H1 (cell line): ENCODE data around the gene RAB3A. TPM values are rescaled to one million over a fixed set of nuclear protein-coding genes. Genes with fewer than 3 reads are reported as not detected.

ENCODE experiments used
- CTCF ChIA-PET: fragments of 300-600 bp; sonication (Branson Sonifier 250); formaldehyde crosslinking; loops from one replicate; lab custom pipeline; 2021; ENCODE audit not compliant: partially characterized antibody; lab: Charles Lee
- POLR2A ChIA-PET: fragments of 300-600 bp; sonication (Branson Sonifier 250); formaldehyde crosslinking; loops from one replicate; lab custom pipeline; 2021; ENCODE audit warnings: inconsistent platforms; ENCODE audit not compliant: partially characterized antibody; lab: Charles Lee
- DNase-seq, 2 experiments: peaks; one replicate each; pipeline versions ENCODE4 v3.0.0 to v3.0.0-alpha.2; 2010 to 2022; ENCODE audit warnings: low spot score in 2 of 2, low read depth in 1 of 2, mixed read lengths in 1 of 2
- FAIRE-seq: peaks from 2 replicates; lab custom pipeline; 2011; peaks lifted over from hg19 to GRCh38; lab: Jason Lieb, UNC
- H2AFZ ChIP-seq: 2 replicates; pipeline ENCODE4 v1.8.1; 2012; ENCODE audit warnings: low read length, inconsistent platforms
- H2AK5ac ChIP-seq: 2 replicates; pipeline ENCODE4 v1.6.1; 2013; ENCODE audit warnings: low read depth, low read length
- H2BK120ac ChIP-seq: replicated peaks from 2 replicates; pipeline ENCODE3; 2013; ENCODE audit warnings: low read depth, low read length, inconsistent platforms
- H2BK12ac ChIP-seq: 2 replicates; pipeline ENCODE4 v1.6.1; 2013; ENCODE audit warnings: low read depth, low read length
- H2BK15ac ChIP-seq: 2 replicates; pipeline ENCODE4 v1.6.1; 2013; ENCODE audit warnings: low read length
- H2BK20ac ChIP-seq: 2 replicates; pipeline ENCODE4 v1.6.1; 2013; ENCODE audit warnings: low read length
- H2BK5ac ChIP-seq: 2 replicates; pipeline ENCODE4 v1.6.1; 2013; ENCODE audit warnings: low read depth, low read length
- H3K14ac ChIP-seq: 2 replicates; pipeline ENCODE4 v1.6.1; 2013; ENCODE audit warnings: inconsistent platforms; ENCODE audit not compliant: insufficient read length
- H3K18ac ChIP-seq: 2 replicates; pipeline ENCODE4 v1.6.1; 2013; ENCODE audit warnings: low read length; ENCODE audit errors: extremely low read depth
- H3K23ac ChIP-seq: 2 replicates; pipeline ENCODE4 v1.6.1; 2013; ENCODE audit warnings: inconsistent platforms; ENCODE audit not compliant: insufficient read length
- H3K23me2 ChIP-seq: 2 replicates; pipeline ENCODE4 v1.6.1; 2013; ENCODE audit warnings: low read depth, low read length
- H3K27ac ChIP-seq: 2 replicates; pipeline ENCODE4 v1.6.1; 2011; ENCODE audit warnings: low read depth, low read length, inconsistent platforms
- H3K27me3 ChIP-seq, 4 experiments: replicated peaks in 1 of 4; 1 replicate in 1 of 4; 2 replicates in 3 of 4; pipeline versions ENCODE4 v1.6.1 to v1.8.1; 2011 to 2013; ENCODE audit warnings: low read length in 3 of 4, mild to moderate bottlenecking in 3 of 4, inconsistent platforms in 2 of 4, mixed read lengths in 2 of 4, moderate library complexity in 1 of 4; ENCODE audit not compliant: control insufficient read depth in 3 of 4, insufficient read depth in 3 of 4; ENCODE audit errors: extremely low read depth in 1 of 4
- H3K36me3 ChIP-seq, 4 experiments: 2 replicates each; pipeline versions ENCODE4 v1.6.1 to v1.8.1; 2011 to 2013; ENCODE audit warnings: mild to moderate bottlenecking in 4 of 4, low read length in 3 of 4, moderate library complexity in 2 of 4, control low read depth in 1 of 4, inconsistent platforms in 1 of 4; ENCODE audit not compliant: insufficient read depth in 4 of 4, control insufficient read depth in 2 of 4
- H3K4ac ChIP-seq: replicated peaks from 2 replicates; pipeline ENCODE3; 2013; ENCODE audit warnings: low read length, low read depth, mixed read lengths, inconsistent platforms; ENCODE audit not compliant: insufficient read length
- H3K4me1 ChIP-seq, 4 experiments: replicated peaks in 1 of 4; 1 replicate in 1 of 4; 2 replicates in 3 of 4; pipeline versions ENCODE4 v1.6.1 to v1.8.1; 2011 to 2013; ENCODE audit warnings: low read length in 3 of 4, inconsistent platforms in 2 of 4, mixed read lengths in 1 of 4; ENCODE audit not compliant: insufficient read depth in 4 of 4, control insufficient read depth in 3 of 4
- H3K4me2 ChIP-seq, 2 experiments: 2 replicates each; pipeline versions ENCODE4 v1.6.1 to v1.8.1; 2011 to 2013; ENCODE audit warnings: low read depth in 2 of 2, low read length in 2 of 2, control low read depth in 1 of 2, inconsistent platforms in 1 of 2, mild to moderate bottlenecking in 1 of 2; ENCODE audit not compliant: insufficient read depth in 1 of 2
- H3K4me3 ChIP-seq, 4 experiments: fragments of 200-600, 300-600 bp in 1 of 4; sonication (generic), shearing (Covaris generic), sonication (Bioruptor Twin) in 1 of 4; 2 replicates each; pipeline versions ENCODE4 v1.5.1 to v1.8.1; 2011 to 2016; ENCODE audit warnings: low read length in 4 of 4, low read depth in 3 of 4, control low read depth in 2 of 4, inconsistent platforms in 2 of 4, mild to moderate bottlenecking in 2 of 4, mixed read lengths in 1 of 4, moderate library complexity in 1 of 4; ENCODE audit not compliant: insufficient read depth in 2 of 4; ENCODE audit errors: extremely low read depth in 1 of 4
- H3K56ac ChIP-seq: replicated peaks from 2 replicates; pipeline ENCODE3; 2013; ENCODE audit warnings: low read depth, mild to moderate bottlenecking, mixed read lengths, low read length, inconsistent platforms; ENCODE audit not compliant: insufficient read length
- H3K79me1 ChIP-seq: 2 replicates; pipeline ENCODE4 v1.6.1; 2013; ENCODE audit warnings: low read depth, low read length, control low read depth
- H3K79me2 ChIP-seq, 2 experiments: 2 replicates each; pipeline versions ENCODE4 v1.6.1 to v1.8.1; 2012 to 2013; ENCODE audit warnings: low read length in 2 of 2, mild to moderate bottlenecking in 2 of 2, inconsistent platforms in 1 of 2; ENCODE audit not compliant: insufficient read depth in 2 of 2, control insufficient read depth in 1 of 2
- H3K9ac ChIP-seq, 4 experiments: replicated peaks in 1 of 4; 1 replicate in 1 of 4; 2 replicates in 3 of 4; pipeline versions ENCODE4 v1.6.1 to v1.8.1; 2011 to 2013; ENCODE audit warnings: low read depth in 3 of 4, low read length in 3 of 4, control low read depth in 2 of 4, mild to moderate bottlenecking in 2 of 4, moderate library complexity in 2 of 4, inconsistent platforms in 1 of 4; ENCODE audit errors: extremely low read depth in 1 of 4
- H3K9me3 ChIP-seq, 2 experiments: 2 replicates each; pipeline versions ENCODE4 v1.6.1 to v1.8.1; 2012 to 2013; ENCODE audit warnings: mild to moderate bottlenecking in 2 of 2, moderate library complexity in 2 of 2, control low read depth in 1 of 2, inconsistent platforms in 1 of 2, low read depth in 1 of 2, low read length in 1 of 2, mixed read lengths in 1 of 2; ENCODE audit not compliant: insufficient read depth in 2 of 2
- H4K20me1 ChIP-seq, 2 experiments: replicated peaks in 1 of 2; 2 replicates each; pipeline versions ENCODE3 to v1.8.1; 2011 to 2013; ENCODE audit warnings: inconsistent platforms in 2 of 2, low read length in 2 of 2, mild to moderate bottlenecking in 1 of 2; ENCODE audit not compliant: insufficient read depth in 2 of 2, control insufficient read depth in 1 of 2
- H4K5ac ChIP-seq: 2 replicates; pipeline ENCODE4 v1.6.1; 2013; ENCODE audit warnings: low read length, low read depth, mixed read lengths, inconsistent platforms; ENCODE audit not compliant: insufficient read length
- H4K8ac ChIP-seq: 2 replicates; pipeline ENCODE4 v1.8.0; 2013; ENCODE audit warnings: mild to moderate bottlenecking, moderate library complexity, low read length, inconsistent platforms; ENCODE audit not compliant: insufficient read depth; ENCODE audit errors: extremely low read depth
- H4K91ac ChIP-seq: replicated peaks from 2 replicates; pipeline ENCODE3; 2013; ENCODE audit warnings: low read length, mixed read lengths, inconsistent platforms; ENCODE audit not compliant: insufficient read length
- GABPA ChIP-seq: IDR thresholded peaks from 2 replicates; pipeline ENCODE4 v1.6.1; 2011; ENCODE audit warnings: mild to moderate bottlenecking, low read length, moderate library complexity, borderline replicate concordance; ENCODE audit not compliant: insufficient read depth
- GTF2F1 ChIP-seq: IDR thresholded peaks from 2 replicates; pipeline ENCODE4 v1.6.1; 2012; ENCODE audit warnings: low read depth, low read length, improper control_type of control experiment, borderline replicate concordance
- KDM4A ChIP-seq: IDR thresholded peaks from one replicate; pipeline ENCODE4 v1.7.1; 2012; ENCODE audit warnings: low read depth, mild to moderate bottlenecking, moderate library complexity, low read length, inconsistent platforms; ENCODE audit not compliant: severe bottlenecking
- MAX ChIP-seq: IDR thresholded peaks from 2 replicates; pipeline ENCODE4 v1.6.1; 2012; ENCODE audit warnings: inconsistent platforms
- POLR2AphosphoS5 ChIP-seq: IDR thresholded peaks from 2 replicates; pipeline ENCODE4 v1.6.1; 2011; ENCODE audit warnings: low read depth, low read length
- RAD21 ChIP-seq, 2 experiments: IDR thresholded peaks in 1 of 2; conservative IDR thresholded peaks in 1 of 2; 2 replicates each; pipeline ENCODE4 v1.6.1; 2011; ENCODE audit warnings: low read depth in 2 of 2, low read length in 2 of 2, improper control_type of control experiment in 1 of 2, inconsistent platforms in 1 of 2, mild to moderate bottlenecking in 1 of 2, moderate library complexity in 1 of 2
- RFX5 ChIP-seq: IDR thresholded peaks from 2 replicates; pipeline ENCODE4 v1.6.1; 2011; ENCODE audit warnings: low read depth, low read length, improper control_type of control experiment, borderline replicate concordance
- RNF2 ChIP-seq: fragments of 200-900, 300-1000 bp; sonication (generic); IDR thresholded peaks from 2 replicates; pipeline ENCODE4 v1.7.1; 2016; ENCODE audit warnings: borderline replicate concordance, low read depth, mild to moderate bottlenecking, antibody characterized with exemption, low read length; ENCODE audit not compliant: poor library complexity, severe bottlenecking; ENCODE audit errors: missing control alignments
- TAF1 ChIP-seq: IDR thresholded peaks from 2 replicates; pipeline ENCODE4 v1.6.1; 2011; ENCODE audit warnings: mild to moderate bottlenecking, low read depth, low read length
- TEAD4 ChIP-seq: IDR thresholded peaks from 2 replicates; pipeline ENCODE4 v1.6.1; 2012; ENCODE audit warnings: low read depth, low read length, inconsistent platforms, mixed read lengths
- WGBS, 2 experiments: shearing (Covaris generic) in 1 of 2; methylation state at CpG; one replicate each; pipeline versions ENCODE4 v1.1.6 to v1.1.7; 2013 to 2015; ENCODE audit warnings: low lambda C conversion rate in 2 of 2, mixed read lengths in 2 of 2, inconsistent platforms in 1 of 2, low coverage in 1 of 2, missing lambda C conversion rate in 1 of 2; ENCODE audit not compliant: insufficient replicate concordance in 2 of 2, insufficient coverage in 1 of 2, insufficient read length in 1 of 2; ENCODE audit errors: extremely low coverage in 1 of 2, missing lambda C conversion rate in 1 of 2; 5-methylcytosine and 5-hydroxymethylcytosine counted together
- polyA plus RNA-seq, 7 experiments: library from polyadenylated mRNA; depleted of rRNA in 3 of 7; stranded (reverse) in 5 of 7; unstranded in 2 of 7; fragments of >200 nt in 5 of 7; fragments of 200-250 nt in 2 of 7; gene quantifications; 1 replicate in 5 of 7; 2 replicates in 1 of 7; 4 replicates in 1 of 7; pipeline versions ENCODE4 v1.2.1 to v1.2.3, GENCODE V29; 2011 to 2013; ENCODE audit warnings: missing spikeins in 2 of 7, mixed read lengths in 2 of 7
- total RNA-seq: library from RNA; stranded (reverse); fragmentation: NEBNext Ultra II Directional; extraction: Animal tissue kit (Norgen Biotek cat#: 25700); gene quantifications from 2 replicates; pipeline ENCODE4 v1.2.1, GENCODE V29; 2021

RAB3A gene
- total and polyA plus RNA-seq, 2 of the 8 experiments (the other 6 are each of a cell fraction or from before 2014, with no cell fraction given) = 13.6 to 14.2 TPM

GRCh38 chr19:18160971-18161635, 42.7 kb downstream of the RAB3A start:
- Histone ChIP-seq H3K4me3 (peak overlapping the region in 2 of 4 experiments; percentile 2 to 45; a peak in 4 of 8 replicates), H2BK15ac (no peak overlapping the region), H3K9me3 (no peaks in the 10 kb centered on the region), H4K5ac (peak overlapping the region; percentile 64), H3K23me2 (peaks cover 3% of the 10 kb centered on the region), H3K27me3 (no peaks in the 10 kb centered on the region), H3K79me2 (no peaks in the 10 kb centered on the region), H2BK120ac (no peak overlapping the region), H4K20me1 (peaks cover 2 to 18% of the 10 kb centered on the region in 2 experiments), H4K91ac (peak overlapping the region; percentile 54), H3K18ac (peak overlapping the region; percentile 60; the same call in 1 of the 2 replicates), H3K23ac (no peak overlapping the region), H2BK12ac (peak overlapping the region; percentile 75; the same call in 1 of the 2 replicates), H3K79me1 (0 out of 2 replicates have a peak, but pooled peaks cover 2% of the 10 kb centered on the region), H3K56ac (no peak overlapping the region), H3K4me2 (peak overlapping the region; percentile 7 to 66), H2AFZ (no peak overlapping the region; the same call in 1 of the 2 replicates), H3K36me3 (peaks cover 3 to 26% (median 17%) of the 10 kb centered on the region in 4 experiments; a peak in 6 of 8 replicates), H2BK20ac (no peak overlapping the region), H3K27ac (no peak overlapping the region), H3K9ac (peak overlapping the region in 2 of 4 experiments; percentile 20 to 40; a peak in 4 of 7 replicates), H2AK5ac (no peak overlapping the region), H3K4ac (peak overlapping the region; percentile 69), H4K8ac (peak overlapping the region; percentile 84), H2BK5ac (peak overlapping the region; percentile 77; the same call in 1 of the 2 replicates), H3K4me1 (peaks cover 0 to 10% (median 7%) of the 10 kb centered on the region in 4 experiments; a peak in 6 of 7 replicates), H3K14ac (no peak overlapping the region)
- FAIRE-seq (no peak), DNase-seq (peak in 1 of 2 experiments; percentile 92)
- ChIA-PET CTCF (interaction anchor here (0.6 to 2.4 kb wide), 29 partner anchors 7 to 962 kb away, joined by 3 to 24 read pairs (median 3); no protein-coding TSS in a partner anchor), POLR2A (interaction anchor here (0.6 to 2.2 kb wide), 13 partner anchors 9 to 295 kb away, joined by 3 to 11 read pairs (median 3); partner anchors contain the start of gene IFI30)
- WGBS, 2 experiments = 11% methylated on average over 31 of the region's 66 CpGs; no CpG with 5 or more reads in 1 of the 2 experiments
- TF ChIP-seq MAX (0 out of 2 replicates have a peak, but pooled peaks have one; percentile 50), RFX5 (no peak), POLR2AphosphoS5 (0 out of 2 replicates have a peak, but pooled peaks have one; percentile 6), TAF1 (no peak), RNF2 (no peak), KDM4A (no peak), GTF2F1 (no peak), RAD21 (IDR thresholded peaks at IDR 0.05 in 1 of 2, conservative IDR thresholded peaks at IDR 0.05 in 1 of 2; ENCODE audit: low read depth in 2 of 2, low read length in 2 of 2) (0 out of 4 replicates have a peak, but pooled peaks of 1 of the 2 experiments have one; percentile 28), GABPA (0 out of 2 replicates have a peak, but pooled peaks have one; percentile 17), TEAD4 (no peak)
